ENCODE data around the gene ATM.

ATM gene

GRCh38 chr11:108221371-108221770 is 1.5 kb upstream of the ATM start:
- peak; percentile 48 for DNase-seq (ENCODE audit: low read depth)
- no peak for TF ChIP-seq CTCF (conservative IDR thresholded peaks at IDR 0.05; ENCODE audit: low read length)
- peak overlapping the region; percentile 92 for H3K4me3 ChIP-seq (ENCODE audit: low read length)

GRCh38 chr11:108221911-108222573 is 825 bp upstream of the ATM start:
- TF ChIP-seq CTCF (conservative IDR thresholded peaks at IDR 0.05; ENCODE audit: low read length), result no peak
- H3K4me3 ChIP-seq (ENCODE audit: low read length), result peak overlapping the region; percentile 92
- no peak for DNase-seq (ENCODE audit: low read depth)

DNA sequence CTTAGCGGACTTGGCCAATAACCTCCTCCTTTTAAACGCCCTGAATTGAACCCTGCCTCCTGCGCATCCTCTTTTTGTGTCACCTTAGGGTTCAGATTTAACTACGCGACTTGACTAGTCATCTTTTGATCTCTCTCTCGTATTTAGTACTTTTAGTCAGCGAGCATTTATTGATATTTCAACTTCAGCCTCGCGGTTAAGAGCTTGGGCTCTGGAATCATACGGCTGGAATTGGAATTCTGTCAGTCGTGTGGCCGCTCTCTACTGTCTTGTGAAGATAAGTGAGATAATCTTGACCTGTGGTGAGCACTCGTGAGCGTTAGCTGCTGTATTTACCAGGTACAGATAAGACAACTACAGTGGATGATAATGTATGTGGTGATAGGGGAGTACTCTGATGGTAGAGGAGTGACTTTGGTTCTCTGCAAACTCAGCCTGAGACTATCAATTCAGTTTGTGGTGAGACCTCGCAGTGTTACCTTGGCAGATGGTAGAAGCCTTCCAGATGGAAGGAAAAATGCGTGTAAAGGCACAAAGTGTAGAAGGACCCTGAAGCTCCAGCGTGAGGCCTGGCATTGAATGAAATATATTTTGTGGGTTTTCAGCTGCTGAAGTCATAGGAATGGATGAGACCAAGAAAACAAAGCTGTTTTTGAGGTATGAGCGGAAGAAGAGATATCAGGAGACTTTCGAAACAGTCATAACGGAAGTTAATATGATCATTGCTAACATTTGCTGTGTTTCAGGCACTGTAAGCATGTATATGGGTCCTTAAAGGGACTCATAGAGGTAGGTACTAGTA is 682 bp downstream of the ATM start:
- H3K4me3 ChIP-seq (ENCODE audit: low read length), result peak overlapping the region; percentile 92
- TF ChIP-seq CTCF (conservative IDR thresholded peaks at IDR 0.05; ENCODE audit: low read length), result no peak
- DNase-seq (ENCODE audit: low read depth), result peak; percentile 26

- no peak for DNase-seq (ENCODE audit: low read depth)
These were observed 1.5 kb downstream of the ATM start for GRCh38 chr11:108224366-108224765.

GRCh38 chr11:108224911-108225786 is 2.3 kb downstream of the ATM start:
- DNase-seq (ENCODE audit: low read depth), result no peak

More at GRCh38 chr11:108224366-108224765, 1.5 kb downstream of the ATM start:
- peak overlapping the region; percentile 92 for H3K4me3 ChIP-seq (ENCODE audit: low read length)
- TF ChIP-seq CTCF (conservative IDR thresholded peaks at IDR 0.05; ENCODE audit: low read length), result no peak

GRCh38 chr11:108226036-108226435 is 3.2 kb downstream of the ATM start:
- no peak for DNase-seq (ENCODE audit: low read depth)
- no peak overlapping the region for H3K4me3 ChIP-seq (ENCODE audit: low read length)
- no peak for TF ChIP-seq CTCF (conservative IDR thresholded peaks at IDR 0.05; ENCODE audit: low read length)

More at GRCh38 chr11:108224911-108225786, 2.3 kb downstream of the ATM start:
- H3K4me3 ChIP-seq (ENCODE audit: low read length), result peak overlapping the region; percentile 0; the same call in 1 of the 2 replicates
- no peak for TF ChIP-seq CTCF (conservative IDR thresholded peaks at IDR 0.05; ENCODE audit: low read length)
